Erythroblast (primary cell): ENCODE measurements around the gene SSBP3.

Experiments
- GATA1 ChIP-seq: IDR thresholded peaks from 2 replicates; pipeline ENCODE4 v1.6.1; 2011; ENCODE audit warnings: low read depth, mild to moderate bottlenecking, control low read depth, low read length, moderate library complexity
- POLR2A ChIP-seq: IDR thresholded peaks from 2 replicates; pipeline ENCODE4 v1.6.1; 2011; ENCODE audit warnings: mild to moderate bottlenecking, low read length

DNA sequence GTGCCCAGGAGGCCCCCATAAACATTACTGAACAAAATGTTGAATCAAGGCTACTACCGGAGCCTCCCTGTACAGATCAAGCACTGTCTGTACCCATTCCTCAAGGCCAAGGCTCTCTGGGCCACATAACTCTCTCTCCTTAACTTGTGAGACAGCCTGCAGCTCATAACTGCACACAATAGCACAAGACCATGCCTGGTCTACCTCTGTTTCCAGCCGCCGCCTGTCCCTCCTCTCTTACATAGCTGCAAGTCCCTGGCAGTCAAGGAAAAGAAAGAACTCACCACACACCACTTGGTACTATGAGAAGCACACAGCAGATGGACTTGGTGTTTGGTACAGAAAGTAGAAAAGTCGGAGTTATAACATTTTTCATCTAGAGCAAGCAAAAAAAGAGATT lies 91.1 kb downstream of the SSBP3 start:
- TF ChIP-seq POLR2A (no peak), GATA1 (no peak)
